HG03108 (cell line): ENCODE measurements around the gene RPS21.

Experiments
- ATAC-seq: cut with Tn5 transposase; IDR thresholded peaks from one replicate; pipeline ENCODE4 v1.9.1; 2021; ENCODE audit warnings: moderate library complexity; ENCODE audit not compliant: unreplicated experiment

RPS21 gene

DNA sequence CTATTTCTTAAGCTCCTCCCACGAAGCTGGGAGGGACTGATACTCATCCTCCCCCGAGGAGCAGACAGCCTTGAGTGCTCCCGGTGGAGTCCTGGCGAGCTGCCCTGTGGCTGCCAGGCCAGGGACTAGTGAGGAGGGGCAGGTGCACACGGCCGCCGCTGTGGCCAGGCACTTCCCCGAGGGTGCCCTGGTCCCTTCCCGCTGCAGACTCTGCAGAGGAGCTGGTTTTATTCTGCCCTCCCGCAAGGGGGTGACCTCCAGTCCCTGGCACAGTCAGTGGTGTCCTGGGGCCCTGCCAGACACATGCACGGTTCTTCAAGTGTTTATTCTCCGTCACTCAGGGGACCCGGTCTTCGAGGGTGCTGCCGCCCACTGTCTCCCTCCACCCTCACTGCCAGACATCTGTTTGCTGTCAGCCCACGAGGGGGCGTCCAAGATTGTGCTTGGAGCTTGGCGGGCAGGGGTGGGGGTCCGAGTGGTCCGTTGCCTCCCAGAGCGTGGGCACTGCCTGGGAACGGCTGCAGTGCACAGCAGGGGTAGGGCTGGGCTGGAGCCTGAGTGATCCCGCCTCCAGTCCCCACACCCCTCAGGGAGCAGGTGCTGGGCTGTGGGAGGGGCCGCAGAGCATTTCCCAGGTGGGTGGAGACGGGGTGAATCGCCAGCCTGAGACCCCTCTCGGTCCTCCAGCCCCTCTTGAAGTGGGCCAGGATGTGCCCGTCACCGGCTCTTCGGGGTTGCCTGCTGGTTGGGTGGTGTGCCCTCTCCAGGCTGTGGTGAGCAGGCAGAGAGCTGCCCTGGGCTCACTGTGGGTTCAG, 23.2 kb downstream of the RPS21 start:
- no peak for ATAC-seq

DNA sequence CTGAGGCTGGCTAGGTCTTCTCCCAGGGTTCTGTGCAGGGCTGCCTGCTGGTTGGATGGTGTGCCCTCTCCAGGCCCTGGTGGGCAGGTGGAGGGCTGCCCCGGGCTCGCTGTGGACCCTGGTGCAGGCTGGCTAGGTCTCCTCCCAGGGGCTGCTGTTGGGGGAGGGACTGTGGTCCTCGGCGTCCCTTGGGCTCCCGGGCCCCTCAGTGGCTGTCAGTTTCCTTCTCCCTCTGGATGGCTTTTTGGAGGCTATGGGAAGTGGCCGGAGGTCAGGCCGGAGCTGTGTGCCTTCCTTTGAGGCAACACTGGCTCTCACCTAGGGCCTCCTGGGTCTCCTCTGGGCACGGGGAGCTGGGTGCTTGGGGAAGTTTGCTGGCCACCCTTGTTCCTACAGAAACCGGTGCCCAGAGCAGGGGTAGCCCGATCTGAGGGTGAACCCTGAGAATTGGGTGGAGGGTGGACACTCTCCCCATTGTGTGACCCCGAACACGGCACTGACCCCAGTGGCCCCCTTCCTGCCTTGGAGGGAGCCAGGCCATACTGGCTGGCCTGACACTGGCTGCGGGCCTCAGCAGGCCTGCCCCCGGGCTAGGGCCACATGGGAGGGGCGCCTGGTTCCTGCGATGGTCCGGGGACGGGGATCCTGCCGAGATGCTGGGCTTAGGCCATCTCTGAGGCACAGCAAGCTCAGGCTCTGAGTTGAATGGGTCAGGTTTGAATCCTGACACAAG, 24.0 kb downstream of the RPS21 start:
- ATAC-seq = no peak

DNA sequence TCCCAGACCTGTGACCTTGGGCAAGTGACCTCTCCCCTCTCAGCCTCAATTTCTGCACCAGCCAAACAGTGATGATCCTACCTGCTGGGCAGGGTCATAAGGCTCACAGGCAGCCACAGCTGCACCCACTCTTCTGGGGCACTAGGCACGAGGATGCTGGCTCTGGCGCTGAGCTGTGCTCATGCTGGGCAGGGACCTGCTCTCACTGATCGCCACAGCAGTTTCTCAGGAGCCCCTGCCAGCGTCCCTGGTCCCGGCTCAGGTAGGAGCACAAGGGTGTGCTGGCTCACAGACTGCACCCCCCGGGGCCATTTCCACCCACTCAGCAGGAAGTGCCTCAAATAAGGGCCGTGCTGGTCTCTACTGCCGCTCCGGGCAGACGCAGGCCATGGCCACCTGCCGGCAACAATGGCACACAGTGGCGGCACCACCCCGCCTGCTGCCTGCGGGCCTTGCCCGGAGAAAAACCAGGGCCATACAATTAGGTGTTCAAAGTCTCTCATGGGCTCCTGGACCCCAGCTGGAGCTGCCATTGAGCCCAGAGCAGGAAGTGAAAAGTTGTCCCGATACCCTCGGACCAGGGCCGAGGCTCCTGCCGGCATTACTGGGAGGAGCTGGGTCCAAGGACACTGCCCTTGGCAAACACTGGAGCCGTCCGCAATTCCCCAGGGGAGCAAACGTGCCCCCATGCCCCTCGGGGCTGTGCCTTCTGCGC, 24.7 kb downstream of the RPS21 start:
- no peak for ATAC-seq

DNA sequence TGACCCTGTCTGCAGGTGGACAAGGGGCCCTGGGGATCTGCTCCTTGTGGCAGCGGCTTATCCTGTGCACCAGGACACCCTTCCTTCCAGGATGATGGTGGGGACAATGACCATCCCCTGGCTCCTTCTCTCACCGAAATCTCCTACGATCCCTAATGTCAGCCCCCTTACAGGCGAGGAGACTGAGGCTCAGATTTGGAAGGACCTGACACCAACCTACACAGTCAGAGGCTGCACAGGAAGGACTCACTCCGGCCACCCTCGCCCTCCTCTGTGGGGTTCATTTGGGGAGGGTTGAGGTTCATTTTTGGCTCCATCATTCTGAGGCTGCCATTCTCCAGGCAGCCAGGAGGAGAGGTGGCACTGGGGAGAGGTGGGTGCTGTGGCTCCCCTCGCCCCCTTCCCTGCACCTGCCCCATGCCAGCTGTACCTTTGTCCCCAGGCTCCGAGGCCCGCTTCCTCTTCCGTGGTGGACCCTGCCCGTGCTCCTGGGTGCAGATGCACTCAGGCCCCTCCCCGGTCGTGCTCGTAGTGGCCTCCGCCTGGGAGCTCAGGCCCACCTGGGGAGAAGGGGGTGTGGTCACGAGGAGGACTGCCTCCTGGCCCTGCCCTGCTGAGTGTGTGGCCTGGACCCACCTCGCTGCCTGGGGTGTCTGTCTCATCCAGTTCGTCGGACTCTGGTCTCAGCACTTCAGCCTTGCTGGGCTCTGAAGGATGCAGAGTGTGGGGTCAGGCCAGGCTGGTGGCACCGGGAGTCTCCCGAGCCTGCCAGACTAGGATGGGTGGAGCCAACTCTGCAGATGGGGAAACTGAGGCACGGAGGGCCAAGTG, 25.5 kb downstream of the RPS21 start:
- ATAC-seq = no peak

DNA sequence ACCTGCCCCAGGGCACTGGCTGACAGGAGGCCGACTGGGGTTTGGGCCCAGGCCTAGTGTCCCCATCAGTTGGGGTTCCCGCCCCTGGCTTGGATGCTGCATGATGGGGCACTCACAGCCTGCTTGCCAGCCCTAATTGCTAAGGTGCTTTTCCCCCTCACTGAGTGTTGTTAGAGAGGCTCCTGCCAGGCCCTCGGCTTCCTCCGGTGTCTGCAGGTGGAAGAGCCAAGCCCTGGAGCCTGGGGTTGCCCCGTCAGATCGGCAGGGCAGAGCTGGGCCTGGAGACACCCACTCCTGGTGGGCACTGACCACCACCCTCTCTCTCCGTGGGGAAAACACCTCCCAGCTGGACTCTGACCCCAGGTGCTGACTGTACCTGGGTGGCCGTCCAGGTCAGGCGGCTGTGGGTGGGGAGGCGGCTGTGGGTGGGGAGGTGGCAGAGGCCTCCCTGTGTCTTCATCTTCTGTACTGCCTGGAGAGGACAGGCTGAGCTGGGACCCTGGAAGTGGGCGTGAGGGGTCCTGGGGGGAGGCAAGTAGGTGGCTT, 26.2 kb downstream of the RPS21 start:
- no peak for ATAC-seq

DNA sequence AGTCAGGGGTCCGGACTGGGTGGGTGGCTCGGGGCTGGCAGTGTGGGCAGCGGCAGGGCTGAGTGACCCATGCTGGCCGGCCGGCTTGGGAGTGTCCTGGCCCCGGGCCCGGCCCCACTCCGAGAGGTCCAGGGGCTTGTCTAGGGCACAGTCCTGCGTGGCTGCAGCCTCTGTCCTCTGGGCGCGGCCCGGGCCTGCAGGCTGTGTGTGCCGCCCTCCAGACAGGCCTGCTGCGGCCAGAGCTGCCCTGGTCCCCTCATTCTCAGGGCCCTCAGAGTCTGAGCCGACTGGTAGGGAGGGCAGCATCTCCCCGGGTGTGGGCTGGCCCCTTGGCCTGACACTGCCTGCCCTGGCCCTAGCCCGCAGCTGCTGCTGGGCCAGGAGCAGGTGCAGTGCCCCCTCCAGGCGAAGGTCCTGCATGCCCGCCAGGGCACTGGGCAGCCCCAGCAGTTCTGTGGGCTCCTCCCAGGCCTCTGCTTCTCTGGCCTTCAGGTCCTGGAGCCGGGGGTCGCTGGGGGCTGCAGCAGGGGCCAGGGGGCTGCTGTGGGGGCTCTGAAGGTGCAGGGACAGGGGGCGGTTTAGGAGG, 27.1 kb downstream of the RPS21 start:
- ATAC-seq = no peak

DNA sequence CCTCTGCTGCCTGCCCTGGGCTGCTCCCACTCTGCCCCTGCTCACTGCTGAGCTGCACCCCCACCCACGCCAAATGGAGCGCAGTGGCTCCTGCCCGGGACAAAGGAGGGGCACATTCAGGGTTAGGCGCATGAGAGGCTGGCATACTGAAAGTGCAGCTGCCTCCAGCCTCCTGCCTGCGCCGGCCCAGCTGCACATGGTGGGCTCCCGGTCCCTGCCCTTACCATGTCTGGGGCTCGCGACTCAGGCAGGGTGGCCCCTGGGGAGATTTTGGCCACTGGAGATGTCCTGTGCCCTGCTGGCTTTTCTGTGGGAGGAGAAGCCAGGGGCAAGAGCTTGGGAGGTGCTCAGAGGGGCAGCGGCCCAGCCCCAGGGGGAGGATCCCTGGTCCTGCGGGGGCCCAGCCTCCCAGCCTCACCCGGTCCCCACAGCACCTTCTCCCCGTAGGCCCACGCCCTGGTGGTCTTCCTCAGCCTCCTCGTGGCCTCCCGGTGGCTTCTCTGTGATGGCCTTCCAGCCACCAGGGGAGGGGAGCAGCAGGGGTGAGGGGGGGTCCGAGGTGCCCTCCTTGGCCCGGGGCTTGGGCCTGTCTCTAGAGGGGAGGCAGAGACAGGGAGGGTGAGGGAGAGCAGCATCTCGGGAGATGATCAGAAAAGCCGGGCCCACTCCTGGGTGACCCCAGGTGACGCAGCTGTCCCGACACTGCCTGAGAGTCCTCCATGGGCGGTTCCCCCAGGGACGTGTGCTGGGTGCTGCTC, 28.6 kb downstream of the RPS21 start:
- no peak for ATAC-seq

DNA sequence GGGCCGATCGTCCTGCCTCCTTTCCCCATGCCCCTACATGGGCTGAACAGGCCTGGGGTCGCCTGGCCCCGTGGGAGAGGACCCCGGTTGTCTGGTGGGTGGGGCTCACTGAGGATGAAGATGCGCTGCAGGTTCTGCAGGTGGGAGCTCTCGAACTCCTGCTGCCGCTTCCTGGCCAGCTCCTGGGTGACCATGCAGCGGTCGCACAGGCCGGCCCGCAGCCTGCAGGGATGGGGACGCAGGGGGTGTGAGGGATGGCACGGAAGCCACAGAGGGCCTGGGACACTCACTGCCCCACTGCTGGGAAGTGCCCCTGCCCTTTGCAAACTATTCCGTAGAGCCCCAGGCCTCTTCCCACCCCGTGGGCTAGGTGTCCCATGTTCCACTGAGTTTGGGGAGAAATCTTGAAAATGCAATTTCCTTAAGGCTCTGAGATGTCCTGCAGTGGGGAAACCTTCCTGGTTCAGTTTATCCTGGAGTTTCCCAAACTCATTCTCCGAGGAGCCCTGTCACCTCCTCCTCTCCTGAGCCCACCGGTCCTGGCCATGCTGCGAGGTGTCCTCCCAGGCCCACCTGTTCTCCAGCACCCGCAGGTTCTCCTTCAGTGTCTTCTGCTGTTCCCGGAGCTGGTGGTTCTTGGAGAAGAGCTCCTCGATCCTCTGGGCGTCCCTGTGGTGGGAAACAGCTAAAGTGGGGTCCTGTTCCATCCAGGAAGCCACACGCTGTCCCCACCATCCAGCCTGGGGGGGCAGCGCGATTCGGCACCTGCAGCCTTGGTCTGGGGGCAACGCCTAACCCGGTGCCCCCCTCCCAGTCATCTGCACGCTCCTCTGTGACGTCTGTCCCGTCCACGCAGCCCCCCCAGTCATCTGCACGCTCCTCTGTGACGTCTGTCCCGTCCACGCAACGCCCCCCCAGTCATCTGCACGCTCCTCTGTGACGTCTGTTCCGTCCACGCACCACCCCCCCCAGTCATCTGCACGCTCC, 30.0 kb downstream of the RPS21 start:
- ATAC-seq = no peak

DNA sequence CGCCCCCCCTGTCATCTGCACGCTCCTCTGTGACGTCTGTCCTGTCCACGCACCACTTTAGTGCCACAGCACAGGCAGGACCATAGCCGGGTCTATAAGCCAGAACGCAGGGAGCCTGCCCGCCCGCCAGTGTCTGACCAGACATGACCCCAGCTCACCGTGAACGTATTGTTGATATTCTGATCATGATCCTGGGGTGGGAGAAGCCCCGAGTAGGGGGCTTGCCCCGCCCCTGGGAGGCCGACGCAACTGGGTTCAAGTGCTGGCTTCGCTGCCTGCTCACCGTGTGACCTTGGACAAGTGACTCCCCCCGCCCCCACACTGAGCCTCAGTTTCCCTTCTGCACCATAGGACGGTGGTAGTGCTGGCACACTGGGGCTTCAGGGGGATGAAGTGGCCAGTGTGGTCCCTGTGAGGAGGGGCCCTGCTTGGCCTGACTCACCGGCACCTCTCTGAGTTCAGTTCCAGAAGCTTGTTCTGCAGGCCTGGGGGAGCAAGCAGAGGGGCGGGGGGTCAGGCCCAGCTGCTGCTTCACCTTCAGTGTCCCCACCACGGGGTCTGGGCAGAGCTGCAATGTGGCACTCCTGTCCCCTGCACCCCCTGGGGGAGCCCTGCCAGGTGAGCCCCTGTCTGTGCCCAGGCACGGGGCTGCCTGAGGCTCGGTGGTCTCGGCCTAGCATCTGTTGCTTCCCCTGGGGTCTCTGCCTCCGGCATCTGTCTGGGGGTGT, 31.2 kb downstream of the RPS21 start:
- ATAC-seq = no peak

DNA sequence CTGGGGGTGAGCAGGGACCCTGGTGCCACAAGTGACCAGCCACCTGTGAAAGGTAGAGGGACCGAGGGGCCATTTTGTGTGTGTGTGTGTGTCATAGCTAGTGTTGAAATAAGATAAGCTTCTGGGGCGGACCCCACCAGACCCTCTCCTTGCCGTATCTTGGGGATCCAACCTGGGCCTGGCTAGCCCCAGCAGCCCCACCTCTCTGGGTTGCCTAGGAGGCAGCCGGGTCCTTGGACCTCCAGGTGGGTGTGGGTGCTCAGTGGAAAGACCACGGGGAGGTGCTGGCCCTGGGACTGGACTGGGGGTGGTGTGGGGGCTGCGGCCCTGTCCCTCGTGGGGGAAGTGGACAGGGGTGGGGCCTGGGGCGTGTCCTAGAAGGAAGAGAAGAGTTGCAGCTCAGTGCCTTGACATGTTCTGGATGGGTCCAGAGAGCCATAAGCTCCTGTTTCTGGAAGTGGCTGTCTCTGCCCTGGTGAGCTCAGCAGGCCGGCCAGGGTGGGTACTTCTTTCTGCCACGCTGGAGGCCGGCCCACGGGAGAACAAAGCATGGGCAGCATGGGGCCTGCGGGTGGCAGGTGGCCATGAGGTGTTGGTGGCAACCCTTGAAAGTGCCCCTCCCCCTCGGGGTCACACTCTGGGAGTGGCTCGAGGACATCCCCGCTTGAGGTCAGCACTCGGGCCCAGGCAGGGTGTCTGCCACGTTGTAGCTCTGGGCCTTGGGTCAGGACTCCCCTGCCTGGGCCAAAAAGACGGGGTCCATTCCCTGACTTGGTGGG, 32.0 kb downstream of the RPS21 start:
- no peak for ATAC-seq

DNA sequence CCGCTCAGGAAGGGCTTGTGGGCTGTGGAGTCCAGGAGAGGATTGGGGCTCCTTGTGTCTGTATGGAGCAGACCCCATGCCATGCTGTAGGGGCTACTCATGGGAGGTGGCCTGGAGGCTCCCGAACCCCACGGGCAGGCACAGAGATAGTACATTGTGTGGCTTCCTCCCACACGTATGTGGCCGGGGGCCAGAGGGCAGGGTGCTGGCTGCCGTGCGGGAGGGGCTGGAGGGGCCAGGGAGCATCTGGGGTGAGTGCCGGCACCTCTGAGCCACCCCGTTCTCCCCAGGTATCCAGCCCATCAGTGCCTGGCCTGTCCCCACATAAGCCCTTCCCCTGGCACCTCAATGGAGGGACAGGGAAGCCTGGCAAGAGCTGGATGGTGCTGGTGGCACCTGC, 32.9 kb downstream of the RPS21 start:
- ATAC-seq = no peak

DNA sequence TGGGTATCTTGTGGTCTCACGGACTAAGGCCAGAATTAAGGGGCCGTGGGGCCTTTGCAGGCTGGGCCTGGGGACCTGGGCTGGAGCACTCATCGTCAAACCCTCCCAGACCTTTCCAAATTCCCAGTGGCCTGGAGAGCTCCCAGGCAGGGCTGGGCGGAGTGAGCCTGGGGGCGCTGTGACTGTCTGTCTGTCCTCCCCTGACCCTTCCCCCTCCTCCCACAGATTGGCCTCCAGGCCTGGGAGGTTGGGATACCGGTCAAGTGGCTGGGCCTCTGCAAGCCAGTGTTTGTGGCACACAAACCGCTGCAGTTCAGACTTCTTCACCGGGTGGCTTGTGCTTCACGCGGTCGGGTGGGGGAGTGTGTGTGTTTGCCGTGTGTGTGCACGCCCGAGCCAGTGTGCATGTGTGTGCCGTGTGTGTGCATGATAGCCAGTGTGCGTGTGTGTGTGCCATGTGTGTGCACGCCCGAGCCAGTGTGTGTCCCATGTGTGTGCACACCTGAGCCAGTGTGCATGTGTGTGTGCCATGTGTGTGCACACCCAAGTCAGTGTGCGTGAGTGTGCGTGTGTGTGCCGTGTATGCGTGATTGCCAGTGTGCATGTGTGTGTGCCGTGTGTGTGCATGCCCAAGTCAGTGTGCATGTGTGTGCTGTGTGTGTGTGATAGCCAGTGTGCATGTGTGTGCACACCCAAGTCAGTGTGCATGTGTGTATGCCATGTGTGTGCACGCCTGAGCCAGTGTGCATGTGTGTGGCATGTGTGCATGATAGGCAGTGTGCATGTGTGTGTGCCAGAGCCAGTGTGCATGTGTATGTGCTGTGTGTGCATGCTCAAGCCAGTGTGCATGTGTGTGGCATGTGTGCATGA, 34.2 kb downstream of the RPS21 start:
- ATAC-seq = no peak

DNA sequence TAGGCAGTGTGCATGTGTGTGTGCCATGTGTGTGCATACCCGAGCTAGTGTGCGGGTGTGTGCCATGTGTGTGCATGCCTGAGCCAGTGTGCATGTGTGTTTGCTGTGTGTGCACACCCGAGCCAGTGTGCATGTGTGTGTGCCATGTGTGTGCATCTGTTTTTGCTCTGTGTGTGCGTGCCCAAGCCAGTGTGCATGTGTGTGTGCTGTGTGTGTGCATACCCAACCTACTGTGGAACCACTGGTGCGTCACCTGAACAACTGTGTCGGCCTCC, 34.8 kb downstream of the RPS21 start:
- ATAC-seq = no peak

DNA sequence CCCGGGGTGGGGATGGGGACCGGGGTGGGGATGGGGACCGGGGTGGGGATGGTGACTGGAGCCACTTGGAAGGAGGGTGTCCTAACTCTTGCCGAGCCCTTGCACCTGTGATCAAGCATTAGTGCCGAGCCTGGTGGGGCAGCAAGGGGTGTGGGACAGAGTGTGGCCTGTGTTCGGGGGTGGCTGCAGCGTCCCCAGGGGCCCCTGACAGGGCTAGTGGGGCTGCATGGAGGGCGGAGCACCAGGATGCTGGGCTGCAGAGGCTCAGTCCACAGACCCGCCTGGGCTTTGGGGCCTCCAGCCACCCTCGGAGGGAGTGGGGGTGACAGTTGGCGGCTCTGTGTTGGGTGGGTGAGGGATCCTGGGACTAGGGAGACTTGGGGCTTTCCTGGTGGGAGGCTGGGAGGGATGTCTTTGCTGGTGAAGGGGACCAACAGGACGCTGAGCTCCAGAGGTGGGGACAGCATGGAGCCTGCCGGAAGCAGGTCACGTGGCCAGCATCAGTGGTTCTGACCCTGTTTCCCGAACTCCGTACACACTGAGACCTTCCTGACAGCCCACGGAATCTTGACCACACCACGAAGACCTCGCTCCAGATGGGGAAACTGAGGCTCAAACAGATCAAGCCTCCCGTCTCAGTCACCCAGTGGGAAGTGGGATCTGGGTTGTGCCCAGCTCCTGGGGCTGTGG, 35.9 kb downstream of the RPS21 start:
- ATAC-seq = no peak

DNA sequence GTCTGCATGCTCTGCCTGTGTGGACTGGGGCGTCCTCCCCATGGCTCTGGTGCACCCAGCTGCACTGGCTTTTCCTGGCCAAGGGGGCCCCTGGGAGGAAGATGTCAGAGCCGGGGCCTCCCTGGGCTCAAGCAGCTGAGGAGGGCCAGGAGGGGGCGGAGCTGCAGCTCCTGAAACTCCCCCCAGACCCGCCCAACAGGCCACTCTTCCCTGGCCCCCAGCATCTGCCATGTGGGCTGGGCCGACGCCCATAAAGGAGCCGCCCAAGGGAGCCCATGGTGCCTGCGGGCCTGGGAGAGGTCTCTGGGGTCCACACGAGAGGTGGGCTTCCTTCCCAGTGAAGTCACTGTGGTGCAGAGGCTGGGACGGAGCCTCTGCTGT, 36.4 kb downstream of the RPS21 start:
- no peak for ATAC-seq
